GM12874 (cell line): ENCODE data around the gene DKKL1.

Experiments
- TF ChIP-seq, protein P1 (sequence below): IDR thresholded peaks from 2 replicates; pipeline ENCODE4 v1.5.1; 2011; ENCODE audit warnings: low read depth, mild to moderate bottlenecking, control low read depth, low read length, moderate library complexity; ENCODE audit not compliant: insufficient read depth

The DKKL1 gene

DNA sequence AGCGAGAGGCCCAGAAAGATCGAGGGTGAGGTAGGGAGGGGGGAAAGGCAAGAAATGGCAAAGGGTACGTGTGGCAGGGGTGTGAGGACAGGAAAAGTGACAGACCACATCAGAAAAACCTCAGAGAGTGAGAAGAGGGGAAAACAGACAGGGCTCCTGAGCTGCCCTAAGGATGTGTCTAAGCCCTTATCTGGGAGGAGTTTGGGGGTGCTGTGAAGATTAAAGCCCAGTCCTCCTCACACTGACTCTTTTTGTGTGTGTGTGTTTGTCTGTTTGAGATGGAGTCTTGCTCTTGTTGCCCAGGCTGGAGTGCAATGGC is 60.3 kb downstream of the DKKL1 start:
- TF ChIP-seq, protein P1, sequence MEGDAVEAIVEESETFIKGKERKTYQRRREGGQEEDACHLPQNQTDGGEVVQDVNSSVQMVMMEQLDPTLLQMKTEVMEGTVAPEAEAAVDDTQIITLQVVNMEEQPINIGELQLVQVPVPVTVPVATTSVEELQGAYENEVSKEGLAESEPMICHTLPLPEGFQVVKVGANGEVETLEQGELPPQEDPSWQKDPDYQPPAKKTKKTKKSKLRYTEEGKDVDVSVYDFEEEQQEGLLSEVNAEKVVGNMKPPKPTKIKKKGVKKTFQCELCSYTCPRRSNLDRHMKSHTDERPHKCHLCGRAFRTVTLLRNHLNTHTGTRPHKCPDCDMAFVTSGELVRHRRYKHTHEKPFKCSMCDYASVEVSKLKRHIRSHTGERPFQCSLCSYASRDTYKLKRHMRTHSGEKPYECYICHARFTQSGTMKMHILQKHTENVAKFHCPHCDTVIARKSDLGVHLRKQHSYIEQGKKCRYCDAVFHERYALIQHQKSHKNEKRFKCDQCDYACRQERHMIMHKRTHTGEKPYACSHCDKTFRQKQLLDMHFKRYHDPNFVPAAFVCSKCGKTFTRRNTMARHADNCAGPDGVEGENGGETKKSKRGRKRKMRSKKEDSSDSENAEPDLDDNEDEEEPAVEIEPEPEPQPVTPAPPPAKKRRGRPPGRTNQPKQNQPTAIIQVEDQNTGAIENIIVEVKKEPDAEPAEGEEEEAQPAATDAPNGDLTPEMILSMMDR = no peak
